Duodenal mucosa (tissue), 2 donors: ENCODE results near the gene KRTAP10-2.

Experiments
- H3K27ac ChIP-seq: one replicate; pipeline ENCODE4 v1.7.0; 2013; ENCODE audit warnings: low read depth, low read length
- H3K27me3 ChIP-seq, 2 donors: one replicate each; pipeline ENCODE4 v1.7.0; 2013; ENCODE audit warnings: low read length in 2 of 2, control low read depth in 1 of 2; ENCODE audit not compliant: insufficient read depth in 2 of 2, control insufficient read depth in 1 of 2
- H3K36me3 ChIP-seq, 2 donors: one replicate each; pipeline ENCODE4 v1.7.0; 2013; ENCODE audit warnings: low read length in 2 of 2, control low read depth in 1 of 2; ENCODE audit not compliant: insufficient read depth in 2 of 2, control insufficient read depth in 1 of 2
- H3K4me1 ChIP-seq, 2 donors: one replicate each; pipeline ENCODE4 v1.7.0; 2013; ENCODE audit warnings: low read length in 2 of 2, control low read depth in 1 of 2; ENCODE audit not compliant: insufficient read depth in 2 of 2, control insufficient read depth in 1 of 2
- H3K4me3 ChIP-seq, 2 donors: one replicate each; pipeline ENCODE4 v1.7.0; 2013; ENCODE audit warnings: low read length in 2 of 2, low read depth in 1 of 2
- H3K9ac ChIP-seq, 2 donors: one replicate each; pipeline ENCODE4 v1.7.0; 2013; ENCODE audit warnings: low read length in 2 of 2, low read depth in 1 of 2
- H3K9me3 ChIP-seq, 2 donors: one replicate each; pipeline ENCODE4 v1.7.0; 2013; ENCODE audit warnings: low read length in 2 of 2, control low read depth in 1 of 2; ENCODE audit not compliant: control insufficient read depth in 1 of 2

Gene KRTAP10-2

GRCh38 chr21:44511219-44511937 is 39.9 kb downstream of the KRTAP10-2 start:
- Histone ChIP-seq H3K4me3 (no peak overlapping the region), H3K9me3 (no peaks in the 10 kb centered on the region), H3K4me1 (peaks cover 12 to 16% of the 10 kb centered on the region in 2 donors), H3K9ac (no peak overlapping the region), H3K27ac (no peak overlapping the region), H3K27me3 (peaks cover 0 to 4% of the 10 kb centered on the region in 2 donors), H3K36me3 (no peaks in the 10 kb centered on the region)

- peaks cover 0 to 4% of the 10 kb centered on the region in 2 donors for H3K27me3 ChIP-seq
- H3K9me3 ChIP-seq, result no peaks in the 10 kb centered on the region
- peaks cover 12 to 16% of the 10 kb centered on the region in 2 donors for H3K4me1 ChIP-seq
- H3K4me3 ChIP-seq, result peak overlapping the region in 1 of 2 donors; percentile 57
- no peaks in the 10 kb centered on the region for H3K36me3 ChIP-seq
- no peak overlapping the region for H3K27ac ChIP-seq
- H3K9ac ChIP-seq, result no peak overlapping the region
Measured at GRCh38 chr21:44510508-44511218, 40.6 kb downstream of the KRTAP10-2 start.

GRCh38 chr21:44510109-44510507 is 41.2 kb downstream of the KRTAP10-2 start:
- Histone ChIP-seq H3K36me3 (no peaks in the 10 kb centered on the region), H3K9ac (no peak overlapping the region), H3K9me3 (no peaks in the 10 kb centered on the region), H3K27me3 (peaks cover 0 to 4% of the 10 kb centered on the region in 2 donors), H3K4me3 (peak overlapping the region in 1 of 2 donors; percentile 57), H3K27ac (no peak overlapping the region), H3K4me1 (peaks cover 12 to 16% of the 10 kb centered on the region in 2 donors)

- Histone ChIP-seq H3K9ac (no peak overlapping the region), H3K36me3 (no peaks in the 10 kb centered on the region), H3K27ac (no peak overlapping the region), H3K27me3 (peaks cover 0 to 4% of the 10 kb centered on the region in 2 donors), H3K4me1 (peaks cover 12 to 16% of the 10 kb centered on the region in 2 donors), H3K9me3 (no peaks in the 10 kb centered on the region), H3K4me3 (no peak overlapping the region)
Measured at GRCh38 chr21:44509539-44509938, 41.8 kb downstream of the KRTAP10-2 start.

- no peak overlapping the region for H3K4me3 ChIP-seq
- peaks cover 0 to 4% of the 10 kb centered on the region in 2 donors for H3K27me3 ChIP-seq
- H3K4me1 ChIP-seq, result peaks cover 12 to 16% of the 10 kb centered on the region in 2 donors
Measured at GRCh38 chr21:44508711-44509445, 42.4 kb downstream of the KRTAP10-2 start.

GRCh38 chr21:44508426-44508710 is 42.9 kb downstream of the KRTAP10-2 start:
- no peak overlapping the region for H3K9ac ChIP-seq
- no peak overlapping the region for H3K27ac ChIP-seq
- H3K4me3 ChIP-seq, result no peak overlapping the region
- no peaks in the 10 kb centered on the region for H3K36me3 ChIP-seq
- no peaks in the 10 kb centered on the region for H3K9me3 ChIP-seq
- H3K4me1 ChIP-seq, result peaks cover 12 to 16% of the 10 kb centered on the region in 2 donors
- H3K27me3 ChIP-seq, result peaks cover 0 to 4% of the 10 kb centered on the region in 2 donors

More at GRCh38 chr21:44508711-44509445, 42.4 kb downstream of the KRTAP10-2 start:
- Histone ChIP-seq H3K9me3 (no peaks in the 10 kb centered on the region), H3K36me3 (no peaks in the 10 kb centered on the region), H3K9ac (no peak overlapping the region), H3K27ac (no peak overlapping the region)

- no peaks in the 10 kb centered on the region for H3K36me3 ChIP-seq
- H3K9ac ChIP-seq, result no peak overlapping the region
- H3K27me3 ChIP-seq, result peaks cover 0 to 4% of the 10 kb centered on the region in 2 donors
- peaks cover 12 to 16% of the 10 kb centered on the region in 2 donors for H3K4me1 ChIP-seq
- no peaks in the 10 kb centered on the region for H3K9me3 ChIP-seq
- no peak overlapping the region for H3K4me3 ChIP-seq
- H3K27ac ChIP-seq, result no peak overlapping the region
Measured at GRCh38 chr21:44507673-44508425, 43.5 kb downstream of the KRTAP10-2 start.

GRCh38 chr21:44506279-44507255 is 44.7 kb downstream of the KRTAP10-2 start:
- Histone ChIP-seq H3K4me1 (peaks cover 12 to 16% of the 10 kb centered on the region in 2 donors), H3K36me3 (no peaks in the 10 kb centered on the region), H3K9ac (no peak overlapping the region), H3K9me3 (no peaks in the 10 kb centered on the region), H3K4me3 (no peak overlapping the region), H3K27ac (no peak overlapping the region), H3K27me3 (peaks cover 0 to 4% of the 10 kb centered on the region in 2 donors)

GRCh38 chr21:44505673-44506278 is 45.5 kb downstream of the KRTAP10-2 start:
- Histone ChIP-seq H3K9ac (no peak overlapping the region), H3K4me1 (peaks cover 9 to 11% of the 10 kb centered on the region in 2 donors), H3K4me3 (no peak overlapping the region), H3K9me3 (no peaks in the 10 kb centered on the region), H3K27ac (no peak overlapping the region), H3K27me3 (peaks cover 0 to 4% of the 10 kb centered on the region in 2 donors), H3K36me3 (no peaks in the 10 kb centered on the region)
